HUES48 (cell line): ENCODE data around the gene LSMEM2.

Experiments used
- H3K27ac ChIP-seq: one replicate; pipeline ENCODE4 v1.7.0; 2013; ENCODE audit warnings: low read depth, low read length, inconsistent platforms
- H3K27me3 ChIP-seq: 2 replicates; pipeline ENCODE4 v1.6.1; 2013; ENCODE audit warnings: mild to moderate bottlenecking, low read length; ENCODE audit not compliant: control insufficient read depth, insufficient read depth
- H3K36me3 ChIP-seq: 2 replicates; pipeline ENCODE4 v1.6.1; 2013; ENCODE audit warnings: low read length; ENCODE audit not compliant: control insufficient read depth, insufficient read depth
- H3K4me1 ChIP-seq: 2 replicates; pipeline ENCODE4 v1.6.1; 2013; ENCODE audit warnings: mild to moderate bottlenecking, low read length; ENCODE audit not compliant: control insufficient read depth, insufficient read depth
- H3K4me3 ChIP-seq: 2 replicates; pipeline ENCODE4 v1.5.1; 2013; ENCODE audit warnings: mild to moderate bottlenecking, low read depth, low read length
- H3K9ac ChIP-seq: 2 replicates; pipeline ENCODE4 v1.6.1; 2013; ENCODE audit warnings: mild to moderate bottlenecking, low read depth, low read length, moderate library complexity
- H3K9me3 ChIP-seq: 2 replicates; pipeline ENCODE4 v1.6.1; 2013; ENCODE audit warnings: low read length; ENCODE audit not compliant: control insufficient read depth, insufficient read depth

LSMEM2 gene

GRCh38 chr3:50325113-50325480, 46.2 kb downstream of the LSMEM2 start:
- Histone ChIP-seq H3K9me3 (no peaks in the 10 kb centered on the region), H3K4me1 (peaks cover 17% of the 10 kb centered on the region), H3K9ac (no peak overlapping the region), H3K27me3 (no peaks in the 10 kb centered on the region), H3K27ac (no peak overlapping the region), H3K4me3 (no peak overlapping the region), H3K36me3 (peaks cover 22% of the 10 kb centered on the region)

GRCh38 chr3:50325497-50326181, 46.8 kb downstream of the LSMEM2 start:
- Histone ChIP-seq H3K27ac (no peak overlapping the region), H3K27me3 (no peaks in the 10 kb centered on the region), H3K36me3 (peaks cover 26% of the 10 kb centered on the region), H3K9me3 (no peaks in the 10 kb centered on the region), H3K4me3 (no peak overlapping the region), H3K4me1 (peaks cover 12% of the 10 kb centered on the region), H3K9ac (no peak overlapping the region)

GRCh38 chr3:50326182-50326541, 47.3 kb downstream of the LSMEM2 start:
- H3K4me3 ChIP-seq: no peak overlapping the region
- H3K9ac ChIP-seq: no peak overlapping the region
- peaks cover 31% of the 10 kb centered on the region for H3K36me3 ChIP-seq
- H3K9me3 ChIP-seq: no peaks in the 10 kb centered on the region
- H3K4me1 ChIP-seq: peaks cover 10% of the 10 kb centered on the region
- no peaks in the 10 kb centered on the region for H3K27me3 ChIP-seq
- no peak overlapping the region for H3K27ac ChIP-seq

- H3K4me3 ChIP-seq: peak overlapping the region; percentile 88
- no peak overlapping the region for H3K27ac ChIP-seq
- no peak overlapping the region for H3K9ac ChIP-seq
- H3K4me1 ChIP-seq: peaks cover 10% of the 10 kb centered on the region
- peaks cover 40% of the 10 kb centered on the region for H3K36me3 ChIP-seq
- H3K27me3 ChIP-seq: no peaks in the 10 kb centered on the region
- no peaks in the 10 kb centered on the region for H3K9me3 ChIP-seq
Observed at GRCh38 chr3:50327129-50327528, 48.2 kb downstream of the LSMEM2 start.

DNA sequence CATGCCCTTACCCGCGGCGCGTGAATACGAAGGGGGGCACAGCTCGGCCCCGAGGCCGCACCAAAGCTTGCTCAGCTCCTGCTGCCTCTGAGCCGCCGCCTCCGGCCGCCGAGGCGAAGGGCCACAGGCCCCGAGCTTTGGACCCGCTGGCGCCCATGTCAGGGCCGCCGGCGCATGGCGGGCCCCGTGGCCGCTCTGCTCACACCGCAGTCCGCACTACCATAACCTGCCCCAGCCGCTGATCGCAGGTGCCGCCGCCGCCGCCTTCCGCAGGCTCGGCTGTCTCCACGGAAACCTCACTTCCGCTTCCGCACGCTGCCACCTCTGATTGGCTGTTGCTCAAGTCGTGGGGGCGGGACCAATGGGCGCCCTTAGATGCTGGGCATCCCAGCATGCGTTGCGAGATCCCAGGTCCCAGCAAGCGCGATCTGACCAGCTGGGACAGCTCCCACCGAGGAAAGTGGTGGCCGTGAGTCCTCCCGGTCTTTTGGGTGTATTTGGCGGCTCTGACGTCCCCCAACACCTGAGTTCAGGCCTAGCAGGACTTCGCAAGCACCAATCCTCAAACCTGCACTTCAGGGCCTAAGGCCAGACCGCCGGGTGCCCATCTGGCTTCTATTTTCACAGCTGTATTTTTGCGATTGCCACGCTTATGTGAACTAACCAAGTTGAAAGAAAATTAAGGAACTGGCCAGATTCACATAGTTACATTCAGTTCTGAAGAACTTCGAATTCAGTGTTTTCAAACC, 49.2 kb downstream of the LSMEM2 start, which contains the start of gene TUSC2:
TSS of gene TUSC2 (minus strand) at position 281 of the 749 bp plus-strand sequence. CDS start at position 157, 124 bp downstream.
- peak within 1 kb of the TSS; percentile 78 for H3K27ac ChIP-seq
- no peaks in the 10 kb centered on the region for H3K9me3 ChIP-seq
- H3K4me3 ChIP-seq: peak within 1 kb of the TSS; percentile 88
- H3K36me3 ChIP-seq: peaks cover 42% of the 10 kb centered on the region
- peaks cover 5% of the 10 kb centered on the region; the same call in 1 of the 2 replicates for H3K4me1 ChIP-seq
- peak within 1 kb of the TSS; percentile 60; the same call in 1 of the 2 replicates for H3K9ac ChIP-seq
- no peaks in the 10 kb centered on the region for H3K27me3 ChIP-seq

DNA sequence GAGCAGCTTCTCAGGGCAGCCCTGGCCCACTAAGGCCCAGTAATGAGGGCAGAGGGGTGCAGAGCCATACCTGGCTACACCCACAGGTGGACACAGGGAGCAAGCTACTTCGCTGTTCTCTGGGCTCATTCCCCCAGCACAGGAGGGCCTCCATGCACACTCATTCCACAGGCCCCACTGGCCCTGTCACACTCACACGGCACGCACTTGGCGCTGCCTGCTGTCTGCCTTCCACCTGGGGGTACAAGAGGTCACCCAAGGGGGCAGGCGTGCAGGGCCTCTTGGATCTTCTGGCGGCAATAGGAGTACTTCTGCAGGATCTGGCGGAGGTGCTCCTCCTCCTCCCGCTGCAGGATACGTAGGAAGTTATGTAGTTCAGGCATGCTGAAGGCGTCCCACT, 51.4 kb downstream of the LSMEM2 start:
- H3K9ac ChIP-seq: no peak overlapping the region

GRCh38 chr3:50331364-50331907, 52.5 kb downstream of the LSMEM2 start:
- Histone ChIP-seq H3K4me3 (no peak overlapping the region), H3K27me3 (no peaks in the 10 kb centered on the region), H3K27ac (no peak overlapping the region), H3K9me3 (no peaks in the 10 kb centered on the region), H3K4me1 (0 out of 2 replicates have a peak, but pooled peaks cover 2% of the 10 kb centered on the region), H3K9ac (no peak overlapping the region), H3K36me3 (peaks cover 37% of the 10 kb centered on the region)

More for the DNA sequence above, 51.4 kb downstream of the LSMEM2 start:
- H3K27ac ChIP-seq: no peak overlapping the region
- H3K4me1 ChIP-seq: 0 out of 2 replicates have a peak, but pooled peaks cover 2% of the 10 kb centered on the region
- H3K9me3 ChIP-seq: no peaks in the 10 kb centered on the region
- peaks cover 48% of the 10 kb centered on the region for H3K36me3 ChIP-seq
- H3K4me3 ChIP-seq: no peak overlapping the region
- no peaks in the 10 kb centered on the region for H3K27me3 ChIP-seq

- Histone ChIP-seq H3K9ac (no peak overlapping the region), H3K27me3 (peaks cover 4% of the 10 kb centered on the region), H3K4me1 (no peaks in the 10 kb centered on the region), H3K4me3 (no peak overlapping the region), H3K36me3 (peaks cover 37% of the 10 kb centered on the region), H3K9me3 (no peaks in the 10 kb centered on the region), H3K27ac (no peak overlapping the region)
Observed at GRCh38 chr3:50333744-50334328, 54.9 kb downstream of the LSMEM2 start.

- H3K9me3 ChIP-seq: no peaks in the 10 kb centered on the region
- no peak overlapping the region for H3K4me3 ChIP-seq
- peaks cover 34% of the 10 kb centered on the region for H3K36me3 ChIP-seq
- peaks cover 11% of the 10 kb centered on the region for H3K27me3 ChIP-seq
- H3K4me1 ChIP-seq: no peaks in the 10 kb centered on the region
- H3K9ac ChIP-seq: no peak overlapping the region
- H3K27ac ChIP-seq: no peak overlapping the region
Observed at GRCh38 chr3:50334339-50335075, 55.6 kb downstream of the LSMEM2 start.

DNA sequence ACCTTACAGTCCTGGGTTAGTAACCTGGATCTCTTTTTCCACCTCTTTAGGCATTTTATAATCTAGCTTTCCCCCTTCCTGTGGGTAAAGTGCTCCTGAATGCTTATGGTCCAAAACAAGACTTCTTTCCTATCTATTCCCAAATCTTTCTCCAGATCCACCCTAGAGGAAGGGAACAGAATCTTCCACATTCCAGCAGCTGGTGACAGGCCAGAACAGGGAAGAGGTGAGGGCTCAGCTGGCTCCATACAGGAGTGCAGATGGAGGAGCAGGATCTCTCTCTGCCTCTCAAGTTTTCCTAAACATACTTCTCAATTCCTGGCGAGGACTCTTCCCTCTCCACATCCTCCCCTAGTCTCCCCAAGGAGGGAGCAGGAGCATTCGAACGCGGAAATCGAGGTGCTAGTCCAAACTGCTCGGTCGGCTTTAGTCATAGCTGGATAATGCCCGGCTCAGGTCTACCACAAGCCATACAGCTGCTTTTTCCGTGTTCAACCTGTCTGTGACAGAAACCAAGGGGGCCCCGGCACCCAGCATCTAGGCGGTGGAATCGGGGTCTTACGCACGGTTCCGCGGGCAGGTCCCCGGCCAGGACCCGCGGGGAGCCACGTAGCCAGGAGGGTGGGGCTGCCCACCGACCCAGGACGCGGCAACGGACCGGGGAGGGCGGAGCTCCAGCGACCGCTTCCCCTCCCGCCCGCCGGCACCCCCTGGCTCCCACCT, 57.7 kb downstream of the LSMEM2 start:
- peak overlapping the region; percentile 81 for H3K4me3 ChIP-seq
- H3K9ac ChIP-seq: peak overlapping the region; percentile 76
- H3K9me3 ChIP-seq: no peaks in the 10 kb centered on the region
- peaks cover 32% of the 10 kb centered on the region for H3K27me3 ChIP-seq
- H3K27ac ChIP-seq: peak overlapping the region; percentile 95
- peaks cover 13% of the 10 kb centered on the region for H3K36me3 ChIP-seq
- no peaks in the 10 kb centered on the region for H3K4me1 ChIP-seq
